ENCODE measurements around the gene ZNF813.
A peak's percentile ranks its signal among the peaks of the same experiment; 100 is the strongest.
"Not testable (repeated sequence)": the region's sequence is repeated elsewhere in the genome, so short reads cannot be mapped to it uniquely, and the experiment has no call there.

Gene ZNF813

DNA sequence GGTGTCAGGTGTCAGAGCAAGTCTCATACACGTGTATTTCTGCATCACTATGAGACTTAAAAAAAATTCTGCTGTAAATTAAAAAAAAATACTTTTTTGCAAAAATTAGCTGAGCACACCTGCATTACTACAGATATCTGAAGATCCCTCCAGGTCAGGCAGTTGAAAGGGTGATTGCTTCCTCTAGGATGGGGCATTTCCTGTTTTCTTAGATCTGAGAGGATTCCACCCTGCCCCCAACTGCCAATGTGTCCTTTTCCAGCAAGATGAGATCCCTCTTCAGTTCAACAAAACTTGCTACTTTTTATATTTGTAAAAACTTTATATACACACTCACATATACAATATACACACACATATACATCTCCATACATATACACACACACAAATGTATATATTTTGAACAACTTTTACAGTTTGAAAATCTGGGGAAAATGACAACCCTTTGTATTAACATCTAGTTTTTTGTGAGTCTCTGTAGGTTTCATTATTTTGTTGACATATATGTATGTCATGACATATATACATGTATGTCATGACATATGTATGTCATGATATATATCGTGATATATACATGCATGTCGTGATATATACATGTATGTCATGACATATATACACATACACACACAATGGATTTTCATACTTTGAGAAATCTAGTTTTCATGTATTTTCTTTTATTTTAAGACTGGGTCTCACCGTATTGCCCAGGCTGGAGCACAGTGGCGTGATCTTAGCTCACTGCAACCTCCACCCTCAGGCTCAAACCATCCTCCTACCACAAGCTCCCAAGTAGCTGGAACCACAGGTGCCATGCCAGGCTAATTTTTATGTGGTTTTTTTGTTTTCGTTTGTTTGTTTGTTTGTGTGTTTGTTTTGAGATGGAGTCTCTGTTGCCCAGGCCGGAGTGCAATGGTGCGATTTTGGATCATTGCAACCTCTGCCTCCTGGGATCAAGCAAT lies 17.8 kb downstream of the ZNF813 start:
- DNase-seq = no peak

DNA sequence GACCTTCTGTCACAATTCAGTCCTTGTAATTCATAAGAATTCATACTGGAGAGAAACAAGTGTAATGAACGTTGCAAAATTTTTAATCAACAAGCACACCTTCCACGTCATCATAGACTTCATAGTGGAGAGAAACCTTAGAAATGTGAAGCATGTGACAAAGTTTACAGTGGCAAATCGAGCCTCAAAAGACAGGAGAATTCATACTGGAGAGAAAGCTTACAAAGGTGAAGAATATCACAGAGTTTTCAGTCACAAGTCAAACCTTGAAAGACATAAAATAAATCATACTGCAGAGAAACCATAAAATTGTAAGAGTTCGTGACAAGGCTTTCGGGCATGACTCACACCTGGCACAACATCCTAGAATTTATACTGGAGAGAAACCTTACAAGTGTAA lies 24.6 kb downstream of the ZNF813 start:
- DNase-seq = no peak

DNA sequence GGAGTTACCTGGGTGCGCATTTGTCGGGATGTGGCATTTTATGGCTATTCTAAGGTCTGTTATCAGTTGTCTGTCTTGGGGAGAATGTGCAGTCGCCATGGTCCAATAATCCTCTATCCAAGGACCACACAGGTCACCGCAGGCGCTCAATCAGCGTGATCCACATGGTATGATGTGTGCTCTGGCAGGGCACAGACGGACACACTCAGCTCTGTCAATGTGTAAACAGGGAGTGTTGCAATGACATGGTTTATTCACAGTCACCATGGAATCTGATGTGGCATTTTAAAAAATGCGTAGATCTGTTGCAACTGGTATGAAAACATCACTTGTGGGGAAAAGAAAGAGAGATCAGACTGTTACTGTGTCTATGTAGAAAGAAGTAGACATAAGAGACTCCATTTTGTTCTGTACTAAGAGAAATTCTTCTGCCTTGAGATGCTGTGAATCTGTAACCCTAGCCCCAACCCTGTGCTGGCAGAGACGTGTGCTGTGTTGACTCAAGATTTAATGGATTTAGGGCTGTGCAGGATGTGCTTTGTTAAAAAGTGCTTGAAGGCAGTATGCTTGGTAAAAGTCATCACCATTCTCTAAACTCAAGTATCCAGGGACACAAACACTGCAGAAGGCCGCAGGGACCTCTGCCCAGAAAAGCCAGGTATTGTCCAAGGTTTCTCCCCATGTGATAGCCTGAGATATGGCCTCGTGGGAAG lies 29.9 kb downstream of the ZNF813 start:
- peak; percentile 4 for DNase-seq

DNA sequence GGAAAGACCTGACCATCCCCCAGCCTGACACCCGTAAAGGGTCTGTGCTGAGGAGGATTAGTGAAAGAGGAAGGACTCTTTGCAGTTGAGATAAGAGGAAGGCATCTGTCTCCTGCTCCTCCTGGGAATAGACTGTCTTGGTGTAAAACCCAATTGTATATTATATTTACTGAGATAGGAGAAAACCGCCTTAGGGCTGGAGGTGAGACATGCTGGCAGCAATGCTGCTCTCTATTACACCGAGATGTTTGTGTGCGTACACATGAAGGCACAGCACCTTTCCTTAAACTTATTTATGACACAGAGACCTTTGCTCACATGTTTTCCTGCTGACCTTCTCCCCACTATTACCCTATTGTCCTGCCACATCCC lies 30.5 kb downstream of the ZNF813 start:
- DNase-seq = not testable (repeated sequence)

DNA sequence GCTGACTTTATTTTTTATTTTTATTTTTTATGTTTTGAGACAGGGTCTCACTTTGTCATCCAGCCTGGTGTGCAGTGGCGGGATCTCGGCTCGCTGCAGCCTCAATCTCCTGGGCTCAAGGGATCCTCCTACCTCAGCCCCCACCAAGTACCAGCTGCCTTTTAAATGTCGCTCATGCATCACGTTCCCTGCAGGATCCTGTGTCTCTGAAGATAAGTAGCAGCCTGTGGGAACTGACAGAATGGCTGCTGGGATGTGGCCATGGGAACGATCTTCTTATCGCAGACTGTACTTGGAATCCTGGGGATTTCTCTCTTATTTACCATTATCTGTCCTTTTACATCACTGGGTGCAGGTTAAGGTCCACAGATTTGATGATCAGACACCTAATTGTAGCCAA lies 35.6 kb downstream of the ZNF813 start:
- not testable (repeated sequence) for DNase-seq

DNA sequence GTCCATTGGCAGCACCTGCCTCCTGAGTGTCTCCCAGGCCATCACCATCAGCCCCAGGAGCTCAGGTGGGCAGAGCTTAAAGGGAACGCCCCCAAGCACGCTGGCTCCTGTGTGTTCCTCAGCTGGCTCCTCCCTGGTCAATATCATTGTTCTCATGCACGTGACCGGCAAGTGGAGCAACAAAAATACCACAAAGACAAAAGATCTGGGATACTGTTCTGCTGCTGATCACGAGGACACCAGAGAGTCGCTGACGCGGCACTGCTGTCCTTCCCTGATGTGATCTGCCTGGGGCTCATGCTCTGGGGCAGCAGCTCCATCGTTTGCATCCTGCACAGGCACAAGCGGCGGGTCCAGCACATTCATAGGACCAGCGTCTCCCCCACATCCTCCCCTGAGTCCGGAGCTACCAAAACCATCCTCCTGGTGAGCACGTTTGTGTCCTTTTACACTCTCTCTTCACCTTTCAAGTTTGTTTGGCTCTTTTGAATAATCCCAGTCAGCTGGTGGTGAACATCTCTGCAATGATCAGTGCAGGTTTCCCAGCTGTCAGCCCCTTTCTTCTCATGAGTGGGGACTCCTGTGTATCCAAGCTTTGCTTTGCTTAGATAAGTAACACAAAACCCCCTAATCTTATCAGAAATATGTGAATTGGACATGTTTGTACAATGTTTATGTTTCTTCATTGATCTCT lies 36.3 kb downstream of the ZNF813 start:
- not testable (repeated sequence) for DNase-seq

DNA sequence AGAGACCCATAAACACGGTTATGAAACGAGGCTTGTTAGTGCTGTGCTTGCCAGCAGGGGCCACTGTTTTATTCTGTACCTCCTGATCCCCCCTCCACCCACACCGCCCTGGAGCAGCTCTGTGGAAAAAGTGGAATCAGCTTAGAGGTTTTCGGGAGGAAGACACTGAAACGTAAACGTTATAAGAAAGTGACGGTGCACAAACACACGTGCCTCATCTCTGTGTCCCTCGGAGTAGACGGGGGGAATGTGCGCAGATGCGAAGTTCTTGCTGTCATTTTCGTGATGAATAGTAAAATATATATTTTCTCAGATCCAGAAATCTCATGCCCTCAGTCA lies 36.8 kb downstream of the ZNF813 start:
- not testable (repeated sequence) for DNase-seq

DNA sequence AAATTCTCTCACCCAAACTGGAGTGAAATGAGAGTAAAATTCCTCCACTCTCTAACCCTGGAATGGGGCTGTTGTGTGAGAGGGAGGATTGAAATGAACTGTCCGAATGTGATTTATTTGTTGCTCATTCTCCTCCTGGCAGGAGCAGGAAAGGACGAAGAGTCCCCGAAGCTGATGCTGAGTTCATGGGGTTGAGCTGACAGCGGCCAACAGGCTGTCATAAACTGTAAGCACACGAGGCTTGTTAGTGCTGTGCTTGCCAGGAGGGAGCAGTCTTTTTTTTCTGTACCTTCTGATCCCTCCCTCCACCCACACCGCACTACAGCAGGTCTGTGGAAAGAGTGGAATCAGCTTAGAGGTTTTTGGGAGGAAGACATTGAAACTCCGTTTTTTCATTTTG lies 37.4 kb downstream of the ZNF813 start:
- no peak for DNase-seq

DNA sequence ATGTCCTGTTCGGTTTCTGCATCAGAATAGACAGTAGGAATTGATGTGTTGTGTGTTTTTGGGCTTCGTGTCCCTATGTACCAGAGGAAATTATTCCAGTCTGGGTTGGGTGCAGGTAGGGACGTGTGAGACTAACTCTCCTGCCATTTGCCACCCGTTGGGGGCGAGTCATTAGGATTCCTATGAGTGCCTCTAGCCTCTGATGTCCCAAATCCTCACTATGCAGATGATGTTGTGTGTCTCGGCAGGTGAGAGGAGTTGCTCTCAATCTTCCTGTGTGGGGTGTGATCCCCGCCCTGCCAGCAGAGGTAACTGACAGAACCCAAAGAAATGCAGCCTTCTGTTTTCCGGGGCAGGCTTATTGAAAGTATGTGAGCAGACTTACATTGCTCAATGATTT lies 39.2 kb downstream of the ZNF813 start:
- DNase-seq = no peak

DNA sequence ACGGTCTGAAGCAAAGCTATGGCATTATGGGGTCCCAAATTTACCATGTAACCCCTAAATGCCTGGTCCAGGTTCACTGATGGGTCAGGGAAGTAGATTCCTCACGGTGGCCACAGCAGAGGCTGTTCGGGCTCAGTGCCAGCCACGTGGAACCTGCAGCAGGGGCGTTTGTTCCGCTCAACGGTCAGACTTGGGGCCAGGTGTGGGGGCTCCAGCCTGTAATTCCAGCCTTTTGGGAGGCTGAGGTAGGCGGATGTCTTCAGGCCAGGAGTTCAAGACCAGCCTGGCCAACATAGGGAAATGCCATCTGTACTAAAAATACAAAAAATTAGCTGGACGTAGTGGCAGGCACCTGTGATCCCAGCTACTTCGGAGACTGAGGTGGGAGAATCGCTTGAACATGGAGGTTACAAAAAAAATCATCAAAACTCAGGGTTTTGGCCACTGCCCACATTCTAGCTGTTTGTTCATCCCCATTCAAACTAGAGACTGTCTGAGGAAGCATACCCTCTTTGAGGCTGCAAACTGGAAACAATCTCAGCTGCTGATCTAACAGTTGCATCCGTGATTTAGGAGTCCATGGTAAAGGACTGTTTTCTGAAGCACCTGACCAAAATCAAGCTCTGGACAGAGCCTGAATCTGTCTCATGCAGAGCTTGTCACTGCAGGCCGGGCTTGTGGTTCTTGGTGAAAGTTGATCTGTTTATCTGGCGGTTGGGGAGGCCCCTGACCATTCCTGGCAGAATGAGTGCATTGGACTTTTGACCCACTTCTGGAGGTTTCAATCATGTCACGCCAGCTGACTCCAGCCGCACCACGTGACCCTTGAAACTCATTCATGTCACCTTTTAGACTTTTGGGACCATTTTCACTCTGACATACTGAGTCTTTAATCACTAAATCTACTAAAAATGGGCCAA lies 40.2 kb downstream of the ZNF813 start:
- DNase-seq = no peak

DNA sequence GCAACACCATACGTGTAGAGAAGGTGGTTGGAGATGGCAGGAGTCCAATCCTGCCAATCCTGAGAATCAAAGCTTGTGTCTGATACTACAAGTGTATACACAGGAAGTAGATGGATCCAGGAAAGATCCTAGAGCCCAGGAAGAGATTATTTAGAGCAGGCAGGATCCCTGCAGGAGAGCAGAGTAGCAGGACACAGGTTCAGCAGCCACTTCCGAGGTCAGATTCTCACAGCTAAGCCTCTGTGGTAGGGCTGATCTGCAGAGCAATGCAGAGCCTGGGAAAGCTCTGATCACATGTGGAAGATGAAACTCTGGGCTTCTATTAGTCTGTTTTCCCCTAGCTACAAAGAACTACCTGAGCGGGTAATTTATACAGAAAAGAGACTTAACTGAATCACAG lies 41.9 kb downstream of the ZNF813 start:
- no peak for DNase-seq

DNA sequence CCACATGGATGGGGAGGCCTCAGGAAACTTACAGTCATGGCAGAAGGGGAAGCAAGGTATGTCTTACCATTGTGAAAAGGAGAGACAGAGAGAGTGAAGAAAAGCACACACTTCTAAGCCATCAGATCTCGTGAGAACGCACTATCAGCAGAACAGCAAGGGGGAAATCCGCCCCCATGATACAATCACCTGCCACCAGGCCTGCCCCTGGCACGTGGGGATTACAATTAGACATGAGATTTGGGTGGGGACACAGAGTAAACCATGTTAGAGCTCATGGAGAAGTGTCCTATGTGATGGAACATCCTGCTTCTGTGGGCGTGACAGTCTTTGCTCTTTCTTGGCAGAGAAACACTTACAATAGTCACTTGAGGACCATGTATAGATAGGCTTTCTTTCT lies 42.3 kb downstream of the ZNF813 start:
- DNase-seq = no peak

DNA sequence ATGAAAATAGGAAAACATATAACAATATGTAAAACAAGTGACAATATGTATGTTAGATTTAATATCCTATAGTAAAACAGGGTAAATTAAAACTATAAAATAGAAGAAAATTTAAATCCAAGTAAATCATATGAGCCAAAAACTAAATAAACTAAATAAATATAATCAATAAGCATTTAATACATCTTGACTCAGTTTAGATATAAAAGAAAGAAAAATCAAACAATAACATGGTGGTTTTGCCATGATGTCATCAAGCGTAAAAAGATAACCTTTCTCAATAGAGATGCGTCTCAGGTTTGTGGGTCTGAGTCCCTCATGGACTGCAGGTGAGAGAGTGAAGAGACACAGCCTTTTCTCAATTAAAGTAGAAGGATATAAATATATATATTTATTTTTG lies 43.8 kb downstream of the ZNF813 start:
- DNase-seq = no peak

DNA sequence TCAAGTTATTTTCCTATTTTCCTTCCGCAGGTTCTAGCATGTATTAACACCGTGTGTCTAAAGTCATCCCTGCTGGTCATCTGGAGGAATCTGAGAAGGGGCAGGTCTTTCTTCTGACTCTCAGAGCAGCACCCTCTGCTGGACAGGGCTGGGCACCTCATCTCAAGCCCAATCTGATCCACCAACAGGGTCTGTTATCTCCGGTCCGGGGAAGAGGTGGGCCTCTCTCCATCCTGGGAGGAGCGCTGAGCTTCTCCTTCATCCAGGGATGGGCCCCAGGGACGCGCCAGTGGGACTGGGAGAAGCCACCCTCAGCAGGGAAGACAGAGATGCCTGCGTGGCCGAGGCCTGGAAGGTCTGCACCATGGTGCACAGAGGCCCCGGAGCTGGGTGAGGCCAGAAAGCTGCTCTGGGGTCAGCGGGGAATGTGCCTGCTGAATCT lies 44.4 kb downstream of the ZNF813 start:
- DNase-seq = peak; percentile 20

DNA sequence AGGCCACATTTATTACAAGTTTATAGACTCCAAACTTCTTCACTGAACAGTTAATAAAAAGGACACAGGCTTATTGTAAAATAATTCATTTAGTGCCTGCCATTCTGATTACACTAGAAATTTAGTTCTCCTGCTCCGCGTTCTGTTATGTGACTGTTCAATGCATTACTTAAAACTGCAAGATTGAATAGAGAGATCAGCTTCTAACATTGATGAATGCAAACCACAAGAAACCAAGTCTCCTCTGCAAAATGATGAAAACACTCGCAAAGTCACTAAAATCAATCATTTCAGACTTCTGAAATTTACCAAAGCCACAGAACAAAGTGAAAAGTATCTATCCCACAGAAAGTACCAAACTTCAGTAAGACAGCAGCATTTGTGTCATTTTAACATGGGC lies 47.5 kb downstream of the ZNF813 start:
- DNase-seq = not testable (repeated sequence)

DNA sequence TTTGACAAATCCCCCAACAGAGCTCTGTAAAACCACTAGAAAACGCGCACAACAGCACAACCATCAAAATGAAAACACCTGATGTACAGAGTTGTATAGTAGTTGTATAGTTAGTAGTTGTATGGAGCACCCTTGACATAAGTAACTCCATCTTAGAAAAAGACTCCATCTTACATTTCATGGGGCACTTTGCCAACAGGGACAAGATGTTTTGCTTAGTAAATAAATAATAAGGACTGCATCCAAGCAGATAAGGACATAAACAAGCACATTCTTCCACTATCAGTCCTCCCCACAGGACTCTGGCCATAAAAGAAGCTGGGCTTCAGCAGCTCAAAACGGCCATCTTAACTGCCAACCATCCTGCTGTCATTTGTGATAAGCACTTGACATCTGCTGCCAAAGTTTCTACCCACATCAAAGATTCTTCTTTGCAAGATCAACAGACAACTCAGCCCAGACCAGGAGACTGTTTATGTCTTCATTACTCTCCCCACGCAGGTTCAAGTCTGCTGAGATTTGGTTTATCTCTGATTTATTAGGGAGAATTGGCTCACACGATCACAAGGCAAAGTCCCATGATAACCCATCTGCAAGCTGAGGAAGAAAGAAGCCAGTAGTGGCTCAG lies 49.7 kb downstream of the ZNF813 start:
- DNase-seq = no peak

DNA sequence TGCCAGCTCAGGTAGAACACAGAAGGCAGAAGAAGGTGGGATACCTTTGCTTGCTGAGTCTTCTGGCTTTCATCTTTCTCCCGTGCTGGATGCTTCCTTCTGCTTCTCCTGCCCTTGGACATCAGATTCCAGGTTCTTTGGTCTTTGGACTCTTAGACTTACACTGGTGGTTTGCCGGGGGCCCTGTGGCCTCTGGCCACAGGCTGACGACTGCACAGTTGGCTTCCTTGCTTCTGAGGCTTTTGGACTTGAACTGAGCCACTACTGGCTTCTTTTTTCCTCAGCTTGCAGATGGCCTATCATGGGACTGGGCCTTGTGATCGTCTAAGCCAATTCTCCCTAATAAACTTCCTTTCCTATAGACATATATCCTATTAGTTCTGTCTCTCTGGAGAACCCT lies 50.6 kb downstream of the ZNF813 start:
- no peak for DNase-seq

DNA sequence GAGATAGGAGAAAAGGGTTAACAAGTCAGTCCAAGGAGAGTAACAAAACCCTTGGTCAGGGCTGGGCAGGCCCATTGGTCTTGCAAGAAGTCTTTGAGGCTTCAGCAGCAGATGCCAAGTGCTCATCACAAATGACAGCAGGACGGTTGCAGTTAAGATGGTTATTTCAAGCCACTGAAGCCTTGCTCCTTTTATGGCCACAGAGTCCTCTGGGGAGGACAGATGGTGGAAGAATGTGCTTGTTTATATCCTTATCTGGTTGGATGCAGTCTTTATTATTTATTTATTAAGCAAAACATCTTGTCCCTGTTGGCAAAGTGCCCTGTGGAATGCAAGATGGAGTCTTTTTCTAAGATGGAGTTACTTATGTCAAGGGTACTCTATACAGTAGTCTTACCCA lies 51.2 kb downstream of the ZNF813 start:
- DNase-seq = no peak

DNA sequence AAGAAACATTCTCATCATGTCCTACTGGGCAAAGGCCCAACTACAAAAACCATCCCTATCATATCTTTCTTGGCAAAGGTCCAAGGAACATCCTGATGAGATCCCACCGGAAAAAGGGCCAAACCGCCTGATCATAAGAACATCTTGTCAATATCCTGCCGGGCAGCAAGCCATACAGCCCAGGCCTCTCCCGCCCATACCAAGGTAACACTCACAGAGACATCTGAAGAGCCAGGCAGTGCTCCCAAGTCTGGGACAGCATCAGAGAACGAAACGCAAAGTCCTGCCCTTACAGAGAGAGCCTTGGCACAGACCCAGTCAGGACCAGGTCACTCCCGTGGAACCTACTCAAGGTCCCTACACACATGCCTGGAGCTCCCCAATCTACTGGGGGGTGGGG lies 51.9 kb downstream of the ZNF813 start:
- no peak for DNase-seq

DNA sequence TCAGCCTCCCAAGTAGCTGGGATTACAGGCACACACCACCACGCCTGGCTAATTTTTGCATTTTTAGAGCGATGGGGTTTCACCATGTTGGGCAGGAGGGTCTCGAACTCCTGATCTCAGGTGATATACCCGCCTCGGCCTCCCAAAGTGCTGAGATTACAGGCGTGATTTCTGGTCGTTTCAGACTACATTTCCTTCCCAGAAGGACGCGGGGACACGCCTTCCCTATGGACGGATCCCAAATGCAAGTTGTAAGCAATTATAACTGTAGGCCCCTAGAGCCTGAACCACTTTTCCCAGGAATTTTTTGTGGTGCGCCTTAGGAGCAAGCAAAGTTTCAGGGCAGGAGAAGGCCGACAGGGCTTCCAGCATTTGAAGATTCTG lies 52.6 kb downstream of the ZNF813 start:
- no peak for DNase-seq

DNA sequence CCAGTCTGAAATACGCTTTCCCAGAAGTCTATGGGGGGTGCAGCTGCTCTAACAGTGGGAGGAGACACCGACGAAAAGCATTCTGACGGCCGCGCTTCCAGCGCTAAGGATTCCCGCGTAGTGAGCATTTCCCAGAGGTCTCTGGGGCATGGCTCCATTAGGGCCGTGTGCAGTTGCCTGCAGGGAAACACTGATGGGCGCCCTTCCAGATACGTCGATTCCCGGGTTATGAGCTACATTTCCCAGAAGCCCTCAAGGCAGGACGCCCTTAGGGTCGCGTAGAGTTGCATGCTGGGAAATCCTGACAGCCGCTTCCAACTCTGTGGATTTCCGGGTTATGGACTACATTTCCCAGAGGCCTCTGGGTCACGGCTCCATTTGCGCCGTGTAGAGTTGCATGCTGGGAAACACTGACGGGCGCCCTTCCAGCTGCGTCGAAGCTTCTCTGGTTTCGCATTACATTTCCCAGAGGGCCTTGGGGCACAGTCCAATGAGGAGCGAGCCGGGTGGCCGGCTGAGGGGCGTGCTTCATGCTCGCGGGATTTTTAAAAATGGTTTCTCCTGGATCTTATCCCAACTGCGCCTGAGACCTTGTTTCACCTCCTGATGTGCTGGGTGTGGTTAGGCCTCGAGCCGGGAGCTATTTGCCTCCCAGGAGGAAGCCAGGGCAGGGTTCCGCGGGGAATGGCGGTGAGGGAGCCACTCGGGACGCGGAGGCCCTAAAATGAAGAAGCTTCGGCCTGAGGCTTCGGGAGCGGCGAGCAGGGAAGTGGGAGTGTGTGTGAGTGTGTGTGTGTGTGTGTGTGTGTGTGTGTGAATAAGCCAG lies 53.2 kb downstream of the ZNF813 start:
- DNase-seq = peak; percentile 93

Data from NCI-H1092 treated with DMSO at 0.1 percent for 48 hours (cell line).